GM19328 (cell line): ENCODE measurements around the gene DLGAP1.
"Not testable (repeated sequence)": the region's sequence is repeated elsewhere in the genome, so short reads cannot be mapped to it uniquely, and the experiment has no call there.

Experiments used
- ATAC-seq: cut with Tn5 transposase; IDR thresholded peaks from one replicate; pipeline ENCODE4 v1.9.1; 2021; ENCODE audit warnings: mild to moderate bottlenecking, moderate library complexity; ENCODE audit not compliant: unreplicated experiment

Gene DLGAP1

DNA sequence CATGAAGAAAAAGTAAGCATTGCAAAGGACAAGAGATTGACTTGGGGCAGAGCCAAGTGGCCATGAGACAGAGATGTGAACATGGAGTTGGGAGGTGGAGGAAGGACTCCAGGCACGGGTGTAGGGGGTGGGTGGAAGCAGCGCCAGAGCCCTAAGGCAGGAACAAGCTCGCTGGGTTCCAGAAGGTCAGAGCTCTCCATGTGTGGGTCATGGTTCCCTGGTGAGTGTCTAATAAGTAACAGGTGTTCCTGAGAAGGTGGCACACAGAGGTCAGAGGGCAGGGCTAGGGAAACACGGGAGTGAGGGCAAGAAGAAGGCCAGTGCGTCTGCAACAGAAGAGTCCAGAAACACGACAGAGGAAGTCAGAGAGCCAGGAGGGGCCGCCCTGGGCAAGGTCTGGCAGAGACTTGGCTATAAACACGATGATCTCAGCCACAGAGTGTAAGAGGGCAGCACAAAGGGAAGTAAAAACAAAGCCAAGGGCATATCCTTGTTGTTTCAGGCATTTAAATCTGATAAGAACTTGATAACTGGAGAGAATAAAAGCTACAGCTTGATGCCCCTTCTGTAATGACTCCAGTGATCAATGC is 744.3 kb downstream of the DLGAP1 start:
- no peak for ATAC-seq

DNA sequence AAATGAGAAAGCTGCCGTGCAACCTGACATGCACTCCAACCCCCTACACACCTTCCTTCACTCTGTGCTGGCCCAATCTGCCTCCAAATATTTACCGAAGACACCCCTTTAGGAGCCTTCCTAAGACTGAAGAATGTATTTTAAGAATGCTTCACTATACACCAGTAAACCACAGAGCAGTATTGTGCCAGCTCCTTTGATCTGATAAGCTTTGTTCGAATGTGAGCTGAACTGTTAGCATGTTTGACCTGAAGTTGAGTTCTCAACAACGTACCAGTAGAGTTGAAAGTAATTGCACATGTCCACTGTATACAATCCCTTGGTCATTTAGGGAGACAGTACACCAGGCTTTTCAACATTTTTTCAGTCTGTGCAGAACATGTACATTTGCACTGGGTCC is 745.9 kb downstream of the DLGAP1 start:
- ATAC-seq = no peak

DNA sequence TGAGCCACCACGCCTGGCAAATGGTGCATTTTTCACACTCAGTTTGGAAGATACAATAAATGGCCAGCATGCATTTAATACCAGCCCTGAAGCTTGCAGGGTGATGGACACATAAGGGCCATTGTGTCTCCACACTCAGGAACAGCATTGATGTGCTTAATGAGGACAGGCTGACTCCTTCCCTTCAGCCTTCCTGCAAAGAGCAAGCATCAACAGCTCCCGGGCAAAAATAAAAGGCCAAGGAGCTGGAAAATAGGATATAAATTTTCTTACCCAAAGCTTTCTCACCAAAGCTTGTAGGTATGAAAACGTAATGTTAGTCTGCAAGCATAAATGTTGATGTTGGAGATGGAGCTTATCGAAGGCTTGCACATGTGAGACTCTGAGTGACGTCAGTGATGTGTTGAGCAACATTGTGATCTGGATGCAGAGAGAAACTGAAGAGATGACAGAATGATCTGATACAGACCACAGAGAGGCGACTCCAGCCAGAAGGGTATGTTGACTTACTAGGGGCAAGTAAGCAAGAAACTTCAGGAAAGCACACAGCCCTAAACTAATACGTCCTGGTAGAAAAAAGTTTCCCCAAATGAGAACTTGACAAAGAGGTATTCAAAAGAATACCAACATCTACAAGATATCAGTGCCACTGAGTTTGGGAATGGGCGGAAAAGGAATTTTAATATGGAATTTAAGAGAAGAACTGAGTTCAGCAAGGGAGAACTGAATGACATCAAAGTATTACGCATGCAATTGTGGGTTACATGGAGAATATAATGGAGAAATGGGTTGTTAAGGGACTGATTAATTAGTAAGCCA is 748.6 kb downstream of the DLGAP1 start:
- ATAC-seq = no peak

DNA sequence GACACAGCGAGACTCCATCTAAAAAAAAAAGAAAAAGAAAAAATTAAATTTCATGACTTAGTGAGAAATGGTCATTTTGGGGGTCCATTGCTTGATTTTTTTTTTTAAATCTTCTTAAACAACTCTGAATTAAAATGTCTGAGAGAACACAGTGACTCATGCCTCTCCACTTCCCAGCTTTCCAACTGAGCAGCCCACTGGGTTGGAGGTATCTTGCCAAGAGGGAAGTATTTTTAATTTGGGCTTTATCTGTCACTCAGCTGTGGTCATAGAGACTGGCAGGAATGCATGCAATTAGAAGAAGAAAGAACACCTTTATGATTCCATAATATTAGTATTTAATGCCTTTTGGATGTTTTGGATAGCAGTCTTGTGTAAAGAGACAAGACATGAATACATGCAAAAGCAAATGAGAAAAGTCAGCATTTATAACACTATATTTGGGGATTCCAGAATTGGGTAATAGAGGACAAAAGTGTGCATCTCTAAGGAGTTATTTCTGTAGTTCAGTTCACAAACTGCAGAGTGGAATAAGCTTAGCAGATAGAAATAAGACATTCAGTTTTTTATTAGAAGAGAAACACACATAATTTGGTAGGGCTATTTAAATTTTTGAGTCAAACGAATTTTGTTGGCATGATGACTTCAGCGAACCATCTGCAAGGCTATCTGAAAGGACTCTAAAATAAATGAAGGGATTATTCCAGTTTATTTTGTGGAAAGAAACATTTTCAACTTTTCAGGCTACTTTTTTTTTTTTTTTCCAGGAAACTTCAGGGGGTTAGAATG is 750.4 kb downstream of the DLGAP1 start:
- no peak for ATAC-seq

DNA sequence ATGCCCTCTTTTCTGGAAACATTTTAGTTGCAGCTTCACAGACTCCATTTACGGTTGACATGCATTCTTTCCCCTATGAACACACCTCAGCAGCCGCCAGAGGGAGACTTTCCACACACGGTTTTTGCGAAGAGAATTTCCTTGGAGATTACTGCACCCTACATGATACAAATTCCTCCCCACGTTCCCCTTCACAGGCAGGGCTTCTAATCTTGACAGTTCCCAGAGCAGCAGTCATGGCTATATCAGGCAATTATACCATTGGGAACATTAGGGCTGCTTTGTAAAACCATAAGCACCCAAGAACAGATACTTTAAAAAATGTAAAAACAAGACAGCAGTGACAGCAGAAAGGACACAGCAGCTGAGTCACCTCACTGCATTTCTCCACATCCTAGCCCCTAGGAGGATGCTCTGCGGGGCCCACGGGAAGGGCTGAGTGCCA is 751.4 kb downstream of the DLGAP1 start:
- no peak for ATAC-seq

DNA sequence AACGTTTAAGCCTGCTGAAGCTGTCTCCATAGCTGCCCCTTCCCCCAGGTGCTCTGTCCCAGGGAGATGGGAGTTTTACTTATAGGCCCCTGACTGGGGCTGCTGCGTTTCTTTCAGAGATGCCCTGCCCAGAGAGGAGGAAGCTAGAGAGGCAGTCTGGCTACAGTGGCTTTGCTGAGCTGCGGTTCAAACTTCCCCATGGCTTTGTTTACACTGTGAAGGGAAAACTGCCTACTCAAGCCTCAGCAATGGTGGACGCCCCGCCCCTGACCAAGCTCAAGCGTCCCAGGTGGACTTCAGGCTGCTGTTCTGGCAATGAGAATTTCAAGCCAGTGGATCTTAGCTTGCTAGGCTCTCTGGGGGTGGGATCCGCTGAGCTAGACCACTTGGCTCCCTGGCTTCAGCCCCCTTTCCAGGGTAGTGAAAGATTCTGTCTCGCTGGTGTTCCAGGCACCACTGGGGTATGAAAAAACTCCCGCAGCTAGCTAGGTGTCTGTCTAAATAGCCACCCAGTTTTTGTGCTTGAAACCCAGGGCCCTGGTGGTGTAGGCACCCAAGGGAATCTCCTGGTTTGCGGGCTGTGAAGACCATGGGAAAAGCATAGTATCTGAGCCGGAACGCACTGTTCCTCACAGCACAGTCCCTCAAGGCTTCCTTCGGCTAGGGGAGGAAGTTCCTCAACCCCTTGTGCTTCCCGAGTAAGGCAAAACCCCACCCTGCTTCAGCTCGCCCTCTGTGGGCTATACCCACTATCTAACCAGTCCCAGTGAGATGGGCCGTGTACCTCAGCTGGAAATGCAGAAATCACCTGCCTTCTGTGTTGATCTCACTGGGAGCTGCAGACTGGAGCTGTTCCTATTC is 755.2 kb downstream of the DLGAP1 start:
- ATAC-seq = not testable (repeated sequence)

DNA sequence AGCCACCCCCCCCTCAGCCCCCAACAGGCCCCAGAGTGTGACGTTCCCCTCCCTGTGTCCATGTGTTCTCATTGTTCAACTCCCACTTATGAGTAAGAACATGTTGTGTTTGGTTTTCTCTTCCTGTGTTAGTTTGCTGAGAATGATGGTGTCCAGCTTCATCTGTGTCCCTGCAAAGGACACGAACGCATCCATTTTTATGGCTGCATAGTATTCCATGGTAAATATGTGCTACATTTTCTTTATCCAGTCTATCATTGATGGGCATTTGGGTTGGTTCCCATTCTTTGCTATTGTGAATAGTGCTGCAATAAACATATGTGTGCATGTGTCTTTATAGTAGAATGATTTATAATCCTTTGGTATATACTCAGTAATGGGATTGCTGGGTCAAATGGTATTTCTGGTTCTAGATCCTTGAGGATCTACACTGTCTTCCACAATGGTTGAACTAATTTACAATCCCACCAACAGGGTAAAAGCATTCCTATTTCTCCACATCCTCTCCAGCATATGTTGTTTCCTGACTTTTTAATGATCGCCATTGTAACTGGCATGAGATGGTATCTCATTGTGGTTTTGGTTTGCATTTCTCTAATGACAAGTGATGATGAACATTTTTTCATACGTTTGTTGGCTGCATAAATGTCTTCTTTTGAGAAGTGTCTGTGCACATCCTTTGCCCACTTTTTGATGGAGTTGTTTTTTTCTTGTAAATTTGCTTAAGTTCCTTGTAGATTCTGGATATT is 760.9 kb downstream of the DLGAP1 start:
- ATAC-seq = not testable (repeated sequence)

DNA sequence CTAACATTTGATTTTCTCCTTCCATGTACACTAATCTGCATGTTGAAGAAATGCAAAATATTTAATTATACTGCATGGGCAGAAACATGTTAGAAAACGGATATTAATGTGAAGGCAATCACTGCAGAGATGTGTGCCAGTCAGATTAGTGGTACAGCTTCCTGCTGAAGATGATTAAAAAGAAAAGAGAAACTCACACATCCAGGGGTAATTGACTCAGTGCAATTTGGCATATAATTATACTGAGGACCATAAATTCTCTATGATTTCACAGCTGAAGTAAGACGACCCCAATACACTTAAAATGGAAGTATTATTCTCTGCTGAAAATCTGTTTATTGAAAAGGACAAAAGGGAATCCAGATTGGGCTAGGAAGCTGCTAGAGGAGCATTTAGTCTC is 761.7 kb downstream of the DLGAP1 start:
- no peak for ATAC-seq

DNA sequence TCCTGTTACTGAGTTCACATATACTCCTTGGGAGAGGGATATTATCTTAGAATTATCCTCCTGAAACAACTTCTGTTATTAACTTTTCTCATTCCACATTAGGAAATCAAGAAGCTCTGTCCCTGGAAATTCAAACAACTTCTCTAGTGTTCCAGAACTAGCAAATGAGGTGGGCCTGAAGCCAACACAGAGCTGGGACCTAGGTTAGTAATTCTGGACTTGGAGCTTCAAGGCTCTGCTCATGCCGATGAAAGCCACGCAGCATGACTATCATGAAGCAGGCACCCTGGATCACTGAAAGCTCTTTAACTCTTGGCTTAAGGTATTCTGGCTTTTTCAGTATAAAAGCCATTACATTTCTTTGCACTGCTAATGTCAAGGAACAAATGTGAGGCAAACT is 762.4 kb downstream of the DLGAP1 start:
- ATAC-seq = no peak

DNA sequence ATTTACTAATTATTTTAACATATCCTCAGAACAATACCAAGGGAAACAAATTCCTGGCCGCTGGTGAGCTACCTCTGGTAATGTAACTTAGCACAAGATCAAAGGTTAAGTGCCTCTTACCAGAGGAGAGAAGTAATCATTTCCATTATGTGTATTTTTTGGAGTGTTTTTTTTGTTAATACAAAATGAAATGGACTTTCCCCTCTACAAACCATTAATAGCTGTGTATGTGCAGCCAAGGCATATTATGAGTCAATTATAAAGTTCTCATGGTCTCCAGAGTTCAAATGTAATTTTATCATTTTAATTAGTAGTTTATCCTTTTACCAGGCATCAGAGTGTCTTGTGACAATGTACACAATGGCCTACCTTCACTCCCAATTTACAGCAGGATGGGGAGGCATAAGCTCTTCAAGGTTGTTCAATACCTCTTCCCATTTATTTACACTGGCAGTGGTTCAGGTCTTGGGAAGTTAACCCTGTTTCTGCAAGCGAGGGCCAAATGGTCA is 762.9 kb downstream of the DLGAP1 start:
- no peak for ATAC-seq

DNA sequence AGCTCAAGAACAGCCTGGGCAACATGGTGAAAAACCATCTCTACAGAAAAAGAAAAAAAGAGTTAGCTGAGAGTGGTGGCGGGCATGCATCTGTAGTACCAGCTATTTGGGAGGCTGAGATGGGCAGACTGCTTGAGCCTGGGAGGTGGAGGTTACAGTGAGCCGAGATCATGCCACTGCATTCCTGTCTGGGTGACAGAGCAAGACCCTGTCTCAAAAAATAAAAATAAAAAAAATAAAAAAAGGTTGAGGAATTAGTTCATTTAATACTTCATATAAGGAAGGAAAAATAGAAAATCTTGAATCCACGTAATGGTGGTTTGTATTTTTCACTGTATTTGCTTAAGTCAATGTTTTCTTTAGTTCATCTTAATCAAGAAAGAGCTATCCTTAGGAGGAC is 763.4 kb downstream of the DLGAP1 start:
- ATAC-seq = no peak

DNA sequence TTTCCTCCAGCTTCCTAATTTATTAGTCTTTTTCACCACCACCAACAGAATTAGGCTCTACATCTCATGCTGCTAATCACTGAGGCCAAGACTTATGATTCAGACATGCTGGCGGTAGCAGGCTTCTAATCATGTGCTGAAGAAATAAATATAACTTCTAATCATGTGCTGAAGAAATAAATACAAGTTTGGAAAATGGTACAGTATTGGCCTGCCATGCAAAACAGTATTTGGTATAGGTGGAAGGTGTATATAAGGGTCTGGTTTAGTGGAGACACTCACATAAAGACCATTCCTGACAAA is 764.4 kb downstream of the DLGAP1 start:
- no peak for ATAC-seq

DNA sequence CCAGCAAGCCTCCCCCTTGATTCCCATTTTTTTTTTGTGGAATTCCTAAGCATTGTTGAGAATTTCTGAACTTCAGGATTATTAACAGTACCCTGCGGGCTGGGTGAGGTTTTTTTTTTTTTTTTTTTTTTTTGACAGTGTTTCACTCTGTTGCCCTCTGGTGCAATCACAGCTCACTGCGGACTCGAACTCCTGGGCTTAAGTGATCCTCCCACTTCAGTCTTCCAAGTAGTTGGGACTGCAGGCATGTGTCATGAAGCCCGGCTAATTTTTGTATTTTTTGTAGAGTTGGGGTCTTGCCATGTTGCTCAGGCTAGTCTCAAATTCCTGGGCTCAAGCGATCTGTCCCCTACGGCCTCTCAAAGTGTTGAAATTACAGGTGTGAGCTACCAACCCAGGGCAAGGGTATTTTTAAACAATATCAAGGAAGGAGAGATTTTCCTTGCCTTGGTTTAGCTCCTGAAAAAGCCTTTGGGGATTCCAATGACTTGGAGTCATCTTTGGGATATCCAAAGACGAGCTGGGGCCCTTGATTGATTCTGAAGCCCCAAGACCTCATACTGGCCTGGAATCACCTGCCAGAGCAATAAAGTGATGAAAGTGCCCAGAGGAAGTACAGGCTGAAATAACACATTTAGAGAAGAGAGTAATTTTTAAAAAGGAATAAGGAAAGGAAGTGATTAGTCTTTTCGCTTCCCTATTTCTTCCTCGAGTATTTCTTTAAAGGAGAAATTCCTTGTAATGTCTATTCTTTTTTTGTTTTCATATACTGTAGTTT is 764.9 kb downstream of the DLGAP1 start:
- no peak for ATAC-seq

DNA sequence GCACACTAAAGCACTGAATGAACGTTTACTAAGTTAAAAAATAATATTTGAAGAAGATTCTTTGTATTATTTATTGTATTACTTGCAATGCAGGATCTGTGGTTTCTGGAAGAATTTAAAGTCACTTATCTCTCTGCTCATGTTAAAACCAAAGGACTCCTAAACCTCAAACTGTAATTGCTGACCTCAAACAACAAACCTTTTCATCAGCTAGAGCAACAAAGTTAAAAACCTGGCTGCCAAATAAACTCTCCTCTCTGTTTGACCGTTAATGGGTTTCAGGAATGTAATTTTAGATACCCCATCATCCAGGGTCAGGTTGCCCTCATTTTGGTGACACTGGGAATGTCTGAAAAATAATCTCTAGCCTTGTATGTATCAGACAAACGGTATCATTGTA is 766.0 kb downstream of the DLGAP1 start:
- ATAC-seq = no peak

DNA sequence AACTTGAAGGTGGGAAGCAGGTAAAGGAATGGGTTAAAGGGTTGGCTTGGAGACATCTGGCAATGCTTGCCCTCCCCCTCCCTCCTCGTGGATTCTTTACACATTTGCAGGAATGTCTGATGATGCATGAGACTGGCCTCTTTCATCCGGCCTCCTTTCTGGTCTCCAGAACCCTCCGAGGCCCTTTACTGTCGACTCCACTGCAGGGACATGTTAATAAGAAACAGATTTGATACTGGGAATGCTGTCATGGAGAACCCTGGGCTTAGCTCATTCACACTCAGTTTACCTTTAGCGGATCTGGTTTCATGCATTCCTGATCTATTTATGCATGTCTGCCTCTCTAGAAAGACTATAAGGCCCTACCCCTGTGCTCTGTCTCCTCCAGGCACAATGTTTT is 766.4 kb downstream of the DLGAP1 start:
- ATAC-seq = no peak

DNA sequence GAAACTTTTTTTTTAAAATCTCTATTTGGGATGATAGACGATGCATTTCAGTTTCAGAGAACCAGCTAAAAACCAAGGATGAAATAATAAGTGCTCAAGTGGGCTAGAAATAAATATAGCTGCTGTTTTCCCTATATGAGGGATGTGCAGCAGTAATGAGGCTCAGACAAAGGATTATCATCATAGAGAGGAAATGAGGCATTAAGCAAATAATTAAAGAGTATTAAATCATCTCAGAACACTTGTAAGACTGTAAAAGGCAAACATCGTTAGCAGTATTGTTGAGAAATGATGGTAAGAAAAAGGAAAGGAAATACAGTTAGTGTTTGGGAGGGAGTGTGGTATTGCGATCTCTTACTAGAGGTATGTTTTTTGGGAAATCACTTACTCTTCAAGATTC is 771.6 kb downstream of the DLGAP1 start:
- no peak for ATAC-seq

DNA sequence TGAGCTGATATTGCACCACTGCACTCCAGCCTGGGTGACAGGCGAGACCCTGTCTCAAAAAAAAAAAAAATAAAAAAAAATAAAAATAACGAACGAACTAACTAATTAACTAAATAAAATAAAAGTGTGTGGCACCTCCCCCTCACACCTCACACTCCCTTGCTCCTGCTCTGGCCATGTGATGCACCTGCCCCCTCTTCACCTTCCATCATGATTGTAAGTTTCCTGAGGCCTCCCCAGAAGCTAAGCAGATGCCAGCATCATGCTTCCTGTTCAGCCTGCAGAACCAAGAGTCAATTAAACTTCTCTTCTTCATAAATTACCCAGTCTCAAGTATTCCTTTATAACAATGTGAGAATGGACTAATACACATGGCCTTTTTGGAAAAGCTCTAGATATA is 773.0 kb downstream of the DLGAP1 start:
- ATAC-seq = no peak

DNA sequence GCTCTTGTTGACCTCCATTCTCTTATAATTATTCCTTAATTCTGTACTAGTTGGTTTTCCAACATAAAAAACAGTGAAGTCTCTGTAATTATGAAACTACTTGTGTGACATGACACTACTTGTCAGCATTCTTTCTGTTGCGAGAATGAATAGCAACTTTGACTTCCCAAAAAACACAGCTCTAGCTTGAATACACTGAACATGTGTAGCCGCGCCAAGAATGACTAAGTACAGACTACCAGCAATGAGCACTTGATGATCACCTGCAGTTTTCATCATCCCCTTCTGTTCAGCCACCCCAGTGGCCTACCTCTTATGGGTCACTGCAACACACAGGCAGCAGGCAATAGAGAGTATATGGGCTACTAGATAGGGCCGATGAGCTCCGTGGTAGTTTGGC is 775.9 kb downstream of the DLGAP1 start:
- ATAC-seq = no peak

DNA sequence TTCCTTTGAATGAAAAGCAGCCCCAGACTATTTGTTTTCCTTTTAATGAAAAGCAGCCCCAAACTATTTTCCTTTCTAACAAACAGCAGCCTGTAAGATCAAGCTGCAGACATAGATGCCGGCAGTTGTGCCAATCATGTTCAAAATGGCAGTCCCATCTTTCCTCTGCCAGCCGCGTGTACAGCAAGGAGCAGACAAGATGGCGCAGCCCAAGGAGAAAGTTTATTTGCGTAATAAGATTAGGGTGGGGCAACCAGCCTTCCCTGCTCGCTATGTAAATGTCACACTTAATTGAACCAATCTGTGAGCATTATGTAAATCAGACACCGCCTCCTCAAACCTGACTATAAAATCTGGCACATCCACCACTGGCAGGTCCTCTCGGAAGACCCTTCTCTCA is 779.1 kb downstream of the DLGAP1 start:
- no peak for ATAC-seq
